HL-60 (cell line): Measurements from ENCODE around the gene HMX3.

Experiments used
- DNase-seq, 2 experiments: peaks; one replicate each; pipeline ENCODE4 v3.0.0-alpha.2; 2010 to 2020; ENCODE audit warnings: low read depth in 1 of 2, low spot score in 1 of 2
- H3K27ac ChIP-seq: fragments of 250-450 bp; sonication (Bioruptor Pico); replicated peaks from 2 replicates; pipeline ENCODE4 v1.5.1; 2020; ENCODE audit warnings: mild to moderate bottlenecking, moderate library complexity
- H3K27me3 ChIP-seq: fragments of 250-450 bp; sonication (Bioruptor Pico); 2 replicates; pipeline ENCODE4 v1.5.1; 2021; ENCODE audit warnings: mild to moderate bottlenecking, moderate library complexity; ENCODE audit not compliant: insufficient read depth, poor library complexity, severe bottlenecking
- H3K4me3 ChIP-seq: replicated peaks from 2 replicates; pipeline ENCODE4 v1.5.1; 2011; ENCODE audit warnings: mild to moderate bottlenecking, control low read depth, low read length; ENCODE audit not compliant: insufficient read depth
- CTCF ChIP-seq: IDR thresholded peaks from one replicate; pipeline ENCODE4 v1.5.1; 2011; ENCODE audit warnings: low read length, control low read depth, inconsistent platforms; ENCODE audit not compliant: insufficient read depth
- GABPA ChIP-seq: IDR thresholded peaks from 2 replicates; pipeline ENCODE4 v1.6.1; 2012; ENCODE audit warnings: low read depth
- POLR2AphosphoS5 ChIP-seq: IDR thresholded peaks from 2 replicates; pipeline ENCODE4 v1.6.1; 2012; ENCODE audit warnings: low read depth
- SPI1 ChIP-seq: IDR thresholded peaks from 2 replicates; pipeline ENCODE4 v1.6.1; 2012; ENCODE audit warnings: low read depth, mild to moderate bottlenecking, borderline replicate concordance
- TF ChIP-seq, protein P1 (sequence below): IDR thresholded peaks from 2 replicates; pipeline ENCODE4 v1.6.1; 2012; ENCODE audit warnings: low read depth; ENCODE audit not compliant: insufficient replicate concordance

The HMX3 gene

DNA sequence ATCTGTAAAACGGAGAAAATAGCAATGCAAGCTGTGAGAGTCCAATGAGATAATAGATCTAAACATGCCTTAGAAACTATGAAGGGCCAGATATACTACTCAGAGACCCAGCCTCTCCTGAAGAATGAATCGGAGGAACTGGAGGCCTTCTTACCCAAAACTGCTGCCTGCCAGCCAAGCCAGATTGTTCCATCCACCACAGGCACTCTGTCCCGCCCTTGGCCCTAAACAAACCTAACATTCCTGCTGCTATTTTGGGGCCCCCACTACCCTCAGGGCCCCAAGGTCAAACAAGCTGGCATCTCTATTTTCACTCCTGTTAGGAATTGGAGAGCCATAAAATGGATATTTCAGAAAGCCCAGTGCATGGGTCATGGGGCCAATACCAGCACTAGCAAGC, 48.0 kb upstream of the HMX3 start:
- Histone ChIP-seq H3K27ac (no peak overlapping the region), H3K27me3 (no peaks in the 10 kb centered on the region), H3K4me3 (no peak overlapping the region)
- TF ChIP-seq CTCF = no peak
- TF ChIP-seq, protein P1, sequence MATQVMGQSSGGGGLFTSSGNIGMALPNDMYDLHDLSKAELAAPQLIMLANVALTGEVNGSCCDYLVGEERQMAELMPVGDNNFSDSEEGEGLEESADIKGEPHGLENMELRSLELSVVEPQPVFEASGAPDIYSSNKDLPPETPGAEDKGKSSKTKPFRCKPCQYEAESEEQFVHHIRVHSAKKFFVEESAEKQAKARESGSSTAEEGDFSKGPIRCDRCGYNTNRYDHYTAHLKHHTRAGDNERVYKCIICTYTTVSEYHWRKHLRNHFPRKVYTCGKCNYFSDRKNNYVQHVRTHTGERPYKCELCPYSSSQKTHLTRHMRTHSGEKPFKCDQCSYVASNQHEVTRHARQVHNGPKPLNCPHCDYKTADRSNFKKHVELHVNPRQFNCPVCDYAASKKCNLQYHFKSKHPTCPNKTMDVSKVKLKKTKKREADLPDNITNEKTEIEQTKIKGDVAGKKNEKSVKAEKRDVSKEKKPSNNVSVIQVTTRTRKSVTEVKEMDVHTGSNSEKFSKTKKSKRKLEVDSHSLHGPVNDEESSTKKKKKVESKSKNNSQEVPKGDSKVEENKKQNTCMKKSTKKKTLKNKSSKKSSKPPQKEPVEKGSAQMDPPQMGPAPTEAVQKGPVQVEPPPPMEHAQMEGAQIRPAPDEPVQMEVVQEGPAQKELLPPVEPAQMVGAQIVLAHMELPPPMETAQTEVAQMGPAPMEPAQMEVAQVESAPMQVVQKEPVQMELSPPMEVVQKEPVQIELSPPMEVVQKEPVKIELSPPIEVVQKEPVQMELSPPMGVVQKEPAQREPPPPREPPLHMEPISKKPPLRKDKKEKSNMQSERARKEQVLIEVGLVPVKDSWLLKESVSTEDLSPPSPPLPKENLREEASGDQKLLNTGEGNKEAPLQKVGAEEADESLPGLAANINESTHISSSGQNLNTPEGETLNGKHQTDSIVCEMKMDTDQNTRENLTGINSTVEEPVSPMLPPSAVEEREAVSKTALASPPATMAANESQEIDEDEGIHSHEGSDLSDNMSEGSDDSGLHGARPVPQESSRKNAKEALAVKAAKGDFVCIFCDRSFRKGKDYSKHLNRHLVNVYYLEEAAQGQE = no peak
- TF ChIP-seq GABPA = no peak
- TF ChIP-seq SPI1 = no peak
- TF ChIP-seq POLR2AphosphoS5 = no peak
- no peak for DNase-seq

GRCh38 chr10:123092635-123093414, 42.9 kb upstream of the HMX3 start:
- TF ChIP-seq GABPA (no peak), CTCF (no peak), SPI1 (no peak), POLR2AphosphoS5 (no peak)
- TF ChIP-seq, protein P1 = no peak
- DNase-seq = no peak
- Histone ChIP-seq H3K27ac (no peak overlapping the region), H3K4me3 (no peak overlapping the region), H3K27me3 (no peaks in the 10 kb centered on the region)

DNA sequence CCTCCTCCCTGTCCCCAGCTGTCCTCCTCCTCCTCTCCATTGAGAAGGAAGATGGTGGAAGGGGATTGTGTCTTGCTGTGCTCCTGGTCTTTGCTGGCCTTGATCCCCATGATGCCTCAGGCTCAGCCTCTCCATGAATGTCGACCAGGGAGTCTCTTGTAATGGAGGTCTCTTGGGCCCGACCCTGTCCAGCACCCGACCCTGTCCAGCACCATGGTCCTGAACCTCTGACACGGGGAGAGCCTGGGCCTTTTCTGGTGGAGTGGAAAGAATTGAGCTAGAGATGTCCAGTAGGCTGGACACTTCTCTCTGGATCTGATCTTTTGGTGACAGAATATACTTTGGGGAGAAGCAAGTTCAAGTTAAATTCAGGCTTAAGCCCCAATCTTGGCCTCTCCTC, 42.3 kb upstream of the HMX3 start:
- no peaks in the 10 kb centered on the region for H3K27me3 ChIP-seq
- H3K27ac ChIP-seq = no peak overlapping the region
- no peak for DNase-seq
- no peak overlapping the region for H3K4me3 ChIP-seq
- TF ChIP-seq SPI1 = no peak
- TF ChIP-seq, protein P1 = peak; percentile 84
